ENCODE data around the gene FOXO4. TPM values are rescaled to one million over a fixed set of nuclear protein-coding genes. Genes with fewer than 3 reads are reported as not detected.
A peak's percentile ranks its signal among the peaks of the same experiment; 100 is the strongest.

Gene FOXO4
- total RNA-seq, 2 donors from 2014 or later: 10.0 to 20.6 TPM

GRCh38 chrX:71082124-71082647 lies 13.5 kb upstream of the FOXO4 start:
- no peaks in the 10 kb centered on the region for H3K4me1 Mint-ChIP-seq (ENCODE audit: low read depth in 2 of 2)
- no peak overlapping the region for H3K27ac Mint-ChIP-seq
- H3K27me3 Mint-ChIP-seq: peaks cover 0 to 4% of the 10 kb centered on the region in 2 donors
- no peaks in the 10 kb centered on the region for H3K36me3 Mint-ChIP-seq
- DNase-seq (ENCODE audit: low spot score) (no peak), ATAC-seq (no peak)
- no peak overlapping the region for H3K4me3 Mint-ChIP-seq
- no peaks in the 10 kb centered on the region for H3K9me3 Mint-ChIP-seq

GRCh38 chrX:71082822-71083221 lies 12.8 kb upstream of the FOXO4 start:
- Mint-ChIP-seq H3K9me3 (no peaks in the 10 kb centered on the region), H3K27me3 (peaks cover 0 to 4% of the 10 kb centered on the region in 2 donors), H3K4me3 (no peak overlapping the region), H3K27ac (no peak overlapping the region), H3K4me1 (ENCODE audit: low read depth in 2 of 2) (no peaks in the 10 kb centered on the region), H3K36me3 (no peaks in the 10 kb centered on the region)
- DNase-seq (ENCODE audit: low spot score): no peak
- no peak for ATAC-seq

- Mint-ChIP-seq H3K27ac (no peak overlapping the region), H3K27me3 (peaks cover 0 to 2% of the 10 kb centered on the region in 2 donors), H3K4me3 (no peak overlapping the region), H3K36me3 (no peaks in the 10 kb centered on the region), H3K9me3 (no peaks in the 10 kb centered on the region), H3K4me1 (ENCODE audit: low read depth in 2 of 2) (no peaks in the 10 kb centered on the region)
- DNase-seq (ENCODE audit: low spot score): no peak
- no peak for ATAC-seq
These were observed 9.8 kb upstream of the FOXO4 start for GRCh38 chrX:71085900-71086299.

- Mint-ChIP-seq H3K36me3 (no peaks in the 10 kb centered on the region), H3K27me3 (peaks cover 0 to 12% of the 10 kb centered on the region in 2 donors), H3K4me3 (no peak overlapping the region), H3K4me1 (ENCODE audit: low read depth in 2 of 2) (peaks cover 8 to 10% of the 10 kb centered on the region in 2 donors), H3K27ac (no peak overlapping the region), H3K9me3 (no peaks in the 10 kb centered on the region)
- DNase-seq (ENCODE audit: low spot score) (no peak), ATAC-seq (no peak)
These were observed 4.4 kb upstream of the FOXO4 start for GRCh38 chrX:71091263-71091662.

DNA sequence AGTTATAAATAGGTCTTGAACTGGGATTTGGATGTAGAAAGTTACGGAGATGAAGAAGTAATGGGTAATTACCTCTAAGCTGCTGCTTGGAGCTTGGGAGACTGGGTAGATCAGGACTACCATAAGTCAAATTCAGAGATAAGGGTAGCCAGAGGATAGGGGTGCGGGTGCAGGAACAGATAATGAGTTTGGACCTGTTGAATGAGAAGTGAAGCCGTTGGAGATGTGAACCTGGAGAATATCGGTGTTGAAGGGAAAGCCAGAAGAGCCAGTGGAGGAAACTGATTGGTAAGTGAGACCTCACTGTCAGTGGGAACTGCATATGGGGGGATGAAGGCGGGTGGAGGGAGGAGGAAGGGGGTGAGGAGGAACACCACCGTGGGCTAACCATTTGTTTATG lies 618 bp upstream of the FOXO4 start:
- Mint-ChIP-seq H3K27ac (peak overlapping the region; percentile 77 to 88), H3K4me1 (ENCODE audit: low read depth in 2 of 2) (peaks cover 15 to 20% of the 10 kb centered on the region in 2 donors), H3K4me3 (peak overlapping the region; percentile 99), H3K9me3 (no peaks in the 10 kb centered on the region), H3K36me3 (no peaks in the 10 kb centered on the region), H3K27me3 (peaks cover 0 to 16% of the 10 kb centered on the region in 2 donors)
- ATAC-seq: no peak
- DNase-seq (ENCODE audit: low spot score): no peak

DNA sequence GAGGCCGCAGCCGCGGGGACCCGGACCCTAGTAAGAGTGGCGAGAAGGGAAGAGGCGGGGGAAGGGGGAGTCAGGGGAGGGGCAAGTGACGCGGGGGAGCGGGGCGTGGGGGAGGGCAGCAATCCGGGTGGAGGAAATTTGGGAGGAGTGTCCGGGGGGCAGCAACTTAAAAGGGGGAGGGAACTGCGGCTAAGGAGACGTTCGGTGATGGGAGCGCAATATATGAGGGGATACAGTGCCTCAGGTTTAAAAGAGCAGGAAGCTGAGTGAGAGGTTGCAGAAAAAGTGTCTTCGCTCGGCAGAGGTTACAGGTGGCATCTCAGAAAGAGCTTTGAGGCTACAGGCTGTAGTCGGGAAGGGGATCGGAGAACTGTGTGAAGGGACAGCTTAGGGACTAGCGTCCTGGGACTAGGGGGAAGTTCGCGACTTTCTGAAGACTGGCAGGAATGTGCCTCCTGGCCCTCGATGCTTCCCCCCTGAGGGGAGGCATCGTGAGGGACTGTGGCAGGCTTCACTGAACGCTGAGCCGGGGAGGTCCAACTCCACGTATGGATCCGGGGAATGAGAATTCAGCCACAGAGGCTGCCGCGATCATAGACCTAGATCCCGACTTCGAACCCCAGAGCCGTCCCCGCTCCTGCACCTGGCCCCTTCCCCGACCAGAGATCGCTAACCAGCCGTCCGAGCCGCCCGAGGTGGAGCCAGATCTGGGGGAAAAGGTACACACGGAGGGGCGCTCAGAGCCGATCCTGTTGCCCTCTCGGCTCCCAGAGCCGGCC lies 519 bp downstream of the FOXO4 start:
- peaks cover 0 to 19% of the 10 kb centered on the region in 2 donors for H3K27me3 Mint-ChIP-seq
- ATAC-seq (peak; percentile 71 to 77), DNase-seq (ENCODE audit: low spot score) (peak; percentile 67)
- no peaks in the 10 kb centered on the region for H3K36me3 Mint-ChIP-seq
- H3K9me3 Mint-ChIP-seq: no peaks in the 10 kb centered on the region
- H3K27ac Mint-ChIP-seq: peak overlapping the region; percentile 77 to 88
- H3K4me1 Mint-ChIP-seq (ENCODE audit: low read depth in 2 of 2): peaks cover 19 to 27% of the 10 kb centered on the region in 2 donors
- peak overlapping the region; percentile 99 for H3K4me3 Mint-ChIP-seq

DNA sequence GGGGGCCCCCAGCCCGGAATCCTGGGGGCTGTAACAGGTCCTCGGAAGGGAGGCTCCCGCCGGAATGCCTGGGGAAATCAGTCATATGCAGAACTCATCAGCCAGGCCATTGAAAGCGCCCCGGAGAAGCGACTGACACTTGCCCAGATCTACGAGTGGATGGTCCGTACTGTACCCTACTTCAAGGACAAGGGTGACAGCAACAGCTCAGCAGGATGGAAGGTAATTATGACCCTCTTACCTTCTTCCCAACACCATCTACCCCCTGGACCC lies 1.0 kb downstream of the FOXO4 start:
- H3K9me3 Mint-ChIP-seq: no peaks in the 10 kb centered on the region

DNA sequence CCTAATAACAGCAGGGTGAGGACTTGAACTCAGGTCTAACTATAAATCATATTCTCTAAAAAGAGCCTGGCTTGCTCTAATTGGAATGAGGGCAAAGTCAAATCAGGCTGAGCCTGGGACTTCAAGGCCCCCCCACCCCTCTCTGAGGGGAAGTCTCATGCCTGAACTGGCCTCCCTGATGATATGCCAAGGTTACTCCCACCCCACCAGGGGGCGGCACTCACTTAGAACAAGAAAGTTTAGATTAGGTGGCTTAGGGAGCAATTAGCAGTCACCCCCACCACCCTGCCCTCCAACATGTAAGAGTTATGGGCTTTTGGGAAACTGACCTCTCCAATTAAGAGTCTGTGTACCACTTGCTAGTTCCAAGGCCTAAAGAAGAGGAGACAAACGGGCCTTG lies 2.7 kb downstream of the FOXO4 start:
- Mint-ChIP-seq H3K36me3 (no peaks in the 10 kb centered on the region), H3K27ac (peak overlapping the region in 1 of 2 donors; percentile 30), H3K9me3 (no peaks in the 10 kb centered on the region), H3K4me3 (peak overlapping the region; percentile 56), H3K27me3 (peaks cover 0 to 19% of the 10 kb centered on the region in 2 donors), H3K4me1 (ENCODE audit: low read depth in 2 of 2) (peaks cover 24 to 42% of the 10 kb centered on the region in 2 donors)
- ATAC-seq (peak; percentile 45 to 52), DNase-seq (ENCODE audit: low spot score) (peak; percentile 78)

More for the DNA sequence above, 1.0 kb downstream of the FOXO4 start:
- Mint-ChIP-seq H3K27ac (peak overlapping the region in 1 of 2 donors; percentile 88), H3K27me3 (peaks cover 0 to 19% of the 10 kb centered on the region in 2 donors), H3K4me1 (ENCODE audit: low read depth in 2 of 2) (peaks cover 19 to 32% of the 10 kb centered on the region in 2 donors), H3K36me3 (no peaks in the 10 kb centered on the region), H3K4me3 (peak overlapping the region; percentile 99)
- ATAC-seq: no peak
- no peak for DNase-seq (ENCODE audit: low spot score)

DNA sequence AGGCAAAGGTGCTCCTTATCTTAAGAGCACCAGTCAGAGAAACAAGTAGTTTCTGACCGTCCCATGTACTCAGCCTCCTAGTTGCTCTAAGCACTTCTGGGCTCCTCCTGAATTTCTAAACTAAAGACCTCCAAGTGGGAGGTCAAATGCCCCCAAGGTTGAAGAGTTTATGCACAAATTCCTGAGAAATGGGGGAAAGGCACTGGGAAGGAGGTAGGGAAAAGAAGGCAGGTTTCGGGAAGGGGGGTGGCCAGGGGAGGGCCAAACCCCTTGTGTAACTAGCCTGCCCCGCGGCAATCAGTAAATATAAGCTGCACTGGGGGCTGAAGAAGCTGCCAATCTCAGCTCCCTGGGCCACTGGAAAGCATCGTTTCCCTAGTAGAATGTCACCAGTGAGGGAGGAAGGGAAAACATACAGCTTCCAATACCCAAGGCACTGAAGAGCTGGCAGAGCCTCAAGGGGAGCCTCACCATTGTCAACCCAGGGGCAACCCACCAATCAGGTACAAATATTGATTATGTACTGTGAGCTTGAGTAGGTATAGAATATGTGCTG lies 3.4 kb downstream of the FOXO4 start:
- Mint-ChIP-seq H3K4me1 (ENCODE audit: low read depth in 2 of 2) (peaks cover 28 to 49% of the 10 kb centered on the region in 2 donors), H3K4me3 (no peak overlapping the region), H3K27me3 (peaks cover 0 to 14% of the 10 kb centered on the region in 2 donors), H3K27ac (peak overlapping the region; percentile 30 to 69), H3K9me3 (no peaks in the 10 kb centered on the region), H3K36me3 (no peaks in the 10 kb centered on the region)
- ATAC-seq: no peak
- no peak for DNase-seq (ENCODE audit: low spot score)

- Mint-ChIP-seq H3K4me1 (ENCODE audit: low read depth in 2 of 2) (peaks cover 34 to 56% of the 10 kb centered on the region in 2 donors), H3K4me3 (no peak overlapping the region), H3K27me3 (peaks cover 0 to 13% of the 10 kb centered on the region in 2 donors), H3K27ac (peak overlapping the region; percentile 30 to 69), H3K9me3 (no peaks in the 10 kb centered on the region), H3K36me3 (no peaks in the 10 kb centered on the region)
- DNase-seq (ENCODE audit: low spot score) (no peak), ATAC-seq (no peak)
These were observed 4.1 kb downstream of the FOXO4 start for GRCh38 chrX:71099736-71100135.

DNA sequence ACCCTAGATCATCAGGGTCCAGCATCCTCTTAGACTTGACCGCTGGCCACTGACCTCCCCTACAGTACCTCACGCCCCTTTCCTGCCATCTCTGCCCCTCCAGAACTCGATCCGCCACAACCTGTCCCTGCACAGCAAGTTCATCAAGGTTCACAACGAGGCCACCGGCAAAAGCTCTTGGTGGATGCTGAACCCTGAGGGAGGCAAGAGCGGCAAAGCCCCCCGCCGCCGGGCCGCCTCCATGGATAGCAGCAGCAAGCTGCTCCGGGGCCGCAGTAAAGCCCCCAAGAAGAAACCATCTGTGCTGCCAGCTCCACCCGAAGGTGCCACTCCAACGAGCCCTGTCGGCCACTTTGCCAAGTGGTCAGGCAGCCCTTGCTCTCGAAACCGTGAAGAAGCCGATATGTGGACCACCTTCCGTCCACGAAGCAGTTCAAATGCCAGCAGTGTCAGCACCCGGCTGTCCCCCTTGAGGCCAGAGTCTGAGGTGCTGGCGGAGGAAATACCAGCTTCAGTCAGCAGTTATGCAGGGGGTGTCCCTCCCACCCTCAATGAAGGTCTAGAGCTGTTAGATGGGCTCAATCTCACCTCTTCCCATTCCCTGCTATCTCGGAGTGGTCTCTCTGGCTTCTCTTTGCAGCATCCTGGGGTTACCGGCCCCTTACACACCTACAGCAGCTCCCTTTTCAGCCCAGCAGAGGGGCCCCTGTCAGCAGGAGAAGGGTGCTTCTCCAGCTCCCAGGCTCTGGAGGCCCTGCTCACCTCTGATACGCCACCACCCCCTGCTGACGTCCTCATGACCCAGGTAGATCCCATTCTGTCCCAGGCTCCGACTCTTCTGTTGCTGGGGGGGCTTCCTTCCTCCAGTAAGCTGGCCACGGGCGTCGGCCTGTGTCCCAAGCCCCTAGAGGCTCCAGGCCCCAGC lies 5.2 kb downstream of the FOXO4 start:
- Mint-ChIP-seq H3K9me3 (no peaks in the 10 kb centered on the region), H3K27me3 (peaks cover 0 to 10% of the 10 kb centered on the region in 2 donors), H3K4me3 (no peak overlapping the region), H3K36me3 (no peaks in the 10 kb centered on the region), H3K27ac (peak overlapping the region; percentile 33 to 45), H3K4me1 (ENCODE audit: low read depth in 2 of 2) (peaks cover 31 to 58% of the 10 kb centered on the region in 2 donors)
- no peak for DNase-seq (ENCODE audit: low spot score)
- no peak for ATAC-seq

DNA sequence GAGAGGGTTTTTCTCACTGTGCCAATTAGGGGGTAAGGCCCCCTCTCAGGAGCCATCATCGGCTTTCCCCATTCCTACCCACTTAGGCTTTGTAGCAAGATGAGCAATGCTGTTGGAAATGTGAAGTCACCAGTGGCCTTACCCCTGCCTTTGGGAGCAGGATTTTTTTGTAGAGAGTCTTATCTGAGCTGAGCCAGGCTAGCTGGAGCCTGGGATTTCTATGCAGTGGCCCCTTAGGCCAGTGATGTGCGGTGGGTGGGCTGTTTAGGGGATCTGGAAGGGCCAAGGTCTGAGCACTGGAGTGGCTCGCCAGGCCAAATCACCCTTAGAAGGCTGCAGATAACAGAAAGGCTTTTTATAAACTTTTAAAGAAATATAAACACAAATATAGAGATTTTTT lies 6.6 kb downstream of the FOXO4 start:
- peaks cover 43 to 65% of the 10 kb centered on the region in 2 donors for H3K4me1 Mint-ChIP-seq (ENCODE audit: low read depth in 2 of 2)
- H3K9me3 Mint-ChIP-seq: no peaks in the 10 kb centered on the region
- ATAC-seq (no peak), DNase-seq (ENCODE audit: low spot score) (no peak)
- peaks cover 0 to 10% of the 10 kb centered on the region in 2 donors for H3K27me3 Mint-ChIP-seq
- no peak overlapping the region for H3K4me3 Mint-ChIP-seq
- H3K36me3 Mint-ChIP-seq: peaks cover 6% of the 10 kb centered on the region
- H3K27ac Mint-ChIP-seq: peak overlapping the region; percentile 87 to 91

GRCh38 chrX:71103110-71103983 lies 7.7 kb downstream of the FOXO4 start:
- peaks cover 53 to 69% of the 10 kb centered on the region in 2 donors for H3K4me1 Mint-ChIP-seq (ENCODE audit: low read depth in 2 of 2)
- H3K27ac Mint-ChIP-seq: peak overlapping the region; percentile 87 to 91
- peak overlapping the region; percentile 90 for H3K4me3 Mint-ChIP-seq
- H3K36me3 Mint-ChIP-seq: peaks cover 11% of the 10 kb centered on the region
- DNase-seq (ENCODE audit: low spot score) (peak; percentile 69), ATAC-seq (peak; percentile 72 to 77)
- no peaks in the 10 kb centered on the region for H3K9me3 Mint-ChIP-seq
- H3K27me3 Mint-ChIP-seq: peaks cover 0 to 10% of the 10 kb centered on the region in 2 donors

All from natural killer cell treated with Interleukin-12 subunit alpha and Interleukin-12 subunit beta and Interleukin-15 and Interleukin-18, amount 100 ng/mL, for 72 hours (primary cell).